ENCODE measurements around the gene TOX2. TPM values are rescaled to one million over a fixed set of nuclear protein-coding genes. Genes with fewer than 3 reads are reported as not detected.

TOX2 gene
- total and polyA plus RNA-seq, 4 experiments from 2014 or later = 0.22 to 1.1 (median 0.49) TPM

- intact Hi-C loops (cut with micrococcal nuclease) = loop anchor here (1.0 to 2.0 kb wide), 6 partner anchors 11 to 631 kb away; no protein-coding TSS in a partner anchor
- H3K4me3 ChIP-seq (ENCODE audit: low read length in 2 of 2) = no peak overlapping the region
- peaks cover 9 to 13% (median 13%) of the 10 kb centered on the region in 4 donors for H3K4me1 Mint-ChIP-seq
- H3K4me3 Mint-ChIP-seq = no peak overlapping the region
- H3K9me3 ChIP-seq (ENCODE audit: control insufficient read depth in 1 of 2, low read length in 2 of 2) = no peaks in the 10 kb centered on the region
- no peaks in the 10 kb centered on the region for H3K36me3 ChIP-seq (ENCODE audit: insufficient read depth, low read length)
- H3K9me3 Mint-ChIP-seq = no peaks in the 10 kb centered on the region
- H3K4me1 ChIP-seq (ENCODE audit: insufficient read depth, low read length) = peaks cover 5% of the 10 kb centered on the region
- H3K27ac Mint-ChIP-seq = peak overlapping the region in 2 of 7 donors; percentile 72 to 88
- no peaks in the 10 kb centered on the region for H3K36me3 Mint-ChIP-seq
- POLR2A ChIA-PET (ENCODE audit: partially characterized antibody) = interaction anchor here (1.0 to 1.1 kb wide), 2 partner anchors 11 to 23 kb away, joined by 5 read pairs; no protein-coding TSS in a partner anchor
- no peak overlapping the region for H3K27ac ChIP-seq (ENCODE audit: low read depth, low read length)
- DNase-seq = no peak
- H3K27me3 Mint-ChIP-seq = peaks cover 0 to 1% of the 10 kb centered on the region in 2 donors
- no peaks in the 10 kb centered on the region for H3K27me3 ChIP-seq (ENCODE audit: insufficient read depth, low read length)
- CTCF ChIA-PET (ENCODE audit: partially characterized antibody) = interaction anchor here (0.6 to 7.8 kb wide), 19 partner anchors 9 to 543 kb away, joined by 3 to 143 read pairs (median 4); no protein-coding TSS in a partner anchor
Observed at GRCh38 chr20:44080064-44080463, 165.4 kb downstream of the TOX2 start.

GRCh38 chr20:44080646-44081267, 166.1 kb downstream of the TOX2 start:
- Histone ChIP-seq H3K9me3 (ENCODE audit: control insufficient read depth in 1 of 2, low read length in 2 of 2) (no peaks in the 10 kb centered on the region), H3K27me3 (ENCODE audit: insufficient read depth, low read length) (no peaks in the 10 kb centered on the region), H3K36me3 (ENCODE audit: insufficient read depth, low read length) (no peaks in the 10 kb centered on the region), H3K27ac (ENCODE audit: low read depth, low read length) (no peak overlapping the region), H3K4me1 (ENCODE audit: insufficient read depth, low read length) (peaks cover 5% of the 10 kb centered on the region), H3K4me3 (ENCODE audit: low read length in 2 of 2) (no peak overlapping the region)
- Mint-ChIP-seq H3K27me3 (peaks cover 0 to 1% of the 10 kb centered on the region in 2 donors), H3K27ac (peak overlapping the region in 5 of 7 donors; percentile 33 to 88 (median 67)), H3K36me3 (no peaks in the 10 kb centered on the region), H3K9me3 (no peaks in the 10 kb centered on the region), H3K4me3 (no peak overlapping the region), H3K4me1 (peaks cover 5 to 11% (median 8%) of the 10 kb centered on the region in 4 donors)
- intact Hi-C loops (cut with micrococcal nuclease) = loop anchor here (1.0 to 2.0 kb wide), 6 partner anchors 11 to 632 kb away; no protein-coding TSS in a partner anchor
- ChIA-PET POLR2A (ENCODE audit: partially characterized antibody) (interaction anchor here (1.0 to 1.1 kb wide), 2 partner anchors 12 to 24 kb away, joined by 5 read pairs; no protein-coding TSS in a partner anchor), CTCF (ENCODE audit: partially characterized antibody) (interaction anchor here (0.6 to 7.8 kb wide), 21 partner anchors 9 to 632 kb away, joined by 3 to 143 read pairs (median 4); no protein-coding TSS in a partner anchor)
- peak; percentile 72 to 80 (median 75) for DNase-seq

- H3K27ac Mint-ChIP-seq = no peak overlapping the region
- H3K36me3 ChIP-seq (ENCODE audit: insufficient read depth, low read length) = no peaks in the 10 kb centered on the region
- no peak overlapping the region for H3K27ac ChIP-seq (ENCODE audit: low read depth, low read length)
- no peak overlapping the region for H3K4me3 ChIP-seq (ENCODE audit: low read length in 2 of 2)
- intact Hi-C loops (cut with micrococcal nuclease) = loop anchor here (2.0 kb wide), 1 partner anchor 633 kb away; no protein-coding TSS in a partner anchor
- H3K9me3 ChIP-seq (ENCODE audit: control insufficient read depth in 1 of 2, low read length in 2 of 2) = no peaks in the 10 kb centered on the region
- H3K4me1 ChIP-seq (ENCODE audit: insufficient read depth, low read length) = peaks cover 5% of the 10 kb centered on the region
- H3K36me3 Mint-ChIP-seq = no peaks in the 10 kb centered on the region
- no peaks in the 10 kb centered on the region for H3K27me3 ChIP-seq (ENCODE audit: insufficient read depth, low read length)
- no peak overlapping the region for H3K4me3 Mint-ChIP-seq
- H3K4me1 Mint-ChIP-seq = peaks cover 5 to 11% (median 8%) of the 10 kb centered on the region in 4 donors
- H3K27me3 Mint-ChIP-seq = peaks cover 0 to 1% of the 10 kb centered on the region in 2 donors
- CTCF ChIA-PET (ENCODE audit: partially characterized antibody) = interaction anchor here (0.7 to 7.8 kb wide), 5 partner anchors 9 to 633 kb away, joined by 3 to 143 read pairs (median 4); no protein-coding TSS in a partner anchor
- POLR2A ChIA-PET (ENCODE audit: partially characterized antibody) = no interaction called here
- DNase-seq = no peak
- no peaks in the 10 kb centered on the region for H3K9me3 Mint-ChIP-seq
Observed at GRCh38 chr20:44081476-44081875, 166.8 kb downstream of the TOX2 start.

GRCh38 chr20:44081888-44082287, 167.2 kb downstream of the TOX2 start:
- Mint-ChIP-seq H3K4me1 (peaks cover 5 to 11% (median 8%) of the 10 kb centered on the region in 4 donors), H3K4me3 (no peak overlapping the region), H3K36me3 (no peaks in the 10 kb centered on the region), H3K27ac (no peak overlapping the region), H3K27me3 (peaks cover 0 to 1% of the 10 kb centered on the region in 2 donors), H3K9me3 (no peaks in the 10 kb centered on the region)
- Histone ChIP-seq H3K4me3 (ENCODE audit: low read length in 2 of 2) (no peak overlapping the region), H3K27ac (ENCODE audit: low read depth, low read length) (no peak overlapping the region), H3K36me3 (ENCODE audit: insufficient read depth, low read length) (no peaks in the 10 kb centered on the region), H3K4me1 (ENCODE audit: insufficient read depth, low read length) (peaks cover 5% of the 10 kb centered on the region), H3K9me3 (ENCODE audit: control insufficient read depth in 1 of 2, low read length in 2 of 2) (no peaks in the 10 kb centered on the region), H3K27me3 (ENCODE audit: insufficient read depth, low read length) (no peaks in the 10 kb centered on the region)
- POLR2A ChIA-PET (ENCODE audit: partially characterized antibody) = no interaction called here
- DNase-seq = no peak
- intact Hi-C loops (cut with micrococcal nuclease) = loop anchor here (2.0 kb wide), 1 partner anchor 633 kb away; no protein-coding TSS in a partner anchor
- CTCF ChIA-PET (ENCODE audit: partially characterized antibody) = interaction anchor here (0.7 to 7.8 kb wide), 5 partner anchors 10 to 633 kb away, joined by 3 to 143 read pairs (median 4); no protein-coding TSS in a partner anchor

GRCh38 chr20:44083220-44083933, 168.7 kb downstream of the TOX2 start:
- no peak overlapping the region for H3K4me3 Mint-ChIP-seq
- POLR2A ChIA-PET (ENCODE audit: partially characterized antibody) = no interaction called here

GRCh38 chr20:44084439-44084838, 169.8 kb downstream of the TOX2 start:
- ChIA-PET CTCF (ENCODE audit: partially characterized antibody) (interaction anchor here (0.9 to 7.8 kb wide), 7 partner anchors 27 to 333 kb away, joined by 3 to 143 read pairs (median 5); no protein-coding TSS in a partner anchor), POLR2A (ENCODE audit: partially characterized antibody) (no interaction called here)
- H3K27ac Mint-ChIP-seq = peak overlapping the region in 2 of 7 donors; percentile 42 to 77

More at GRCh38 chr20:44083220-44083933, 168.7 kb downstream of the TOX2 start:
- Histone ChIP-seq H3K4me3 (ENCODE audit: low read length in 2 of 2) (no peak overlapping the region), H3K4me1 (ENCODE audit: insufficient read depth, low read length) (peaks cover 5% of the 10 kb centered on the region), H3K36me3 (ENCODE audit: insufficient read depth, low read length) (no peaks in the 10 kb centered on the region), H3K9me3 (ENCODE audit: control insufficient read depth in 1 of 2, low read length in 2 of 2) (no peaks in the 10 kb centered on the region), H3K27ac (ENCODE audit: low read depth, low read length) (no peak overlapping the region), H3K27me3 (ENCODE audit: insufficient read depth, low read length) (no peaks in the 10 kb centered on the region)
- no peak for DNase-seq
- Mint-ChIP-seq H3K4me1 (peaks cover 5 to 9% (median 8%) of the 10 kb centered on the region in 4 donors), H3K27ac (no peak overlapping the region), H3K36me3 (no peaks in the 10 kb centered on the region), H3K9me3 (no peaks in the 10 kb centered on the region), H3K27me3 (peaks cover 0 to 1% of the 10 kb centered on the region in 2 donors)
- intact Hi-C loops (cut with micrococcal nuclease) = no loop called here
- CTCF ChIA-PET (ENCODE audit: partially characterized antibody) = interaction anchor here (0.9 to 7.8 kb wide), 7 partner anchors 9 to 332 kb away, joined by 3 to 143 read pairs (median 5); no protein-coding TSS in a partner anchor

More at GRCh38 chr20:44084439-44084838, 169.8 kb downstream of the TOX2 start:
- DNase-seq = no peak
- Mint-ChIP-seq H3K9me3 (no peaks in the 10 kb centered on the region), H3K4me1 (peaks cover 5 to 9% (median 6%) of the 10 kb centered on the region in 4 donors), H3K4me3 (no peak overlapping the region), H3K27me3 (peaks cover 0 to 1% of the 10 kb centered on the region in 2 donors), H3K36me3 (no peaks in the 10 kb centered on the region)
- peaks cover 5% of the 10 kb centered on the region for H3K4me1 ChIP-seq (ENCODE audit: insufficient read depth, low read length)
- no peaks in the 10 kb centered on the region for H3K36me3 ChIP-seq (ENCODE audit: insufficient read depth, low read length)
- intact Hi-C loops (cut with micrococcal nuclease) = no loop called here
- H3K4me3 ChIP-seq (ENCODE audit: low read length in 2 of 2) = no peak overlapping the region
- no peak overlapping the region for H3K27ac ChIP-seq (ENCODE audit: low read depth, low read length)
- H3K27me3 ChIP-seq (ENCODE audit: insufficient read depth, low read length) = no peaks in the 10 kb centered on the region
- no peaks in the 10 kb centered on the region for H3K9me3 ChIP-seq (ENCODE audit: control insufficient read depth in 1 of 2, low read length in 2 of 2)
